GM12891 (cell line): ENCODE data around the gene NUDT7.

ENCODE experiments used
- POLR2A ChIP-seq: IDR thresholded peaks from 2 replicates; pipeline ENCODE4 v1.6.1; 2011; ENCODE audit warnings: low read depth, low read length, control low read depth
- POLR2AphosphoS5 ChIP-seq: IDR thresholded peaks from 2 replicates; pipeline ENCODE4 v1.6.1; 2011; ENCODE audit warnings: low read depth, low read length, control low read depth
- TAF1 ChIP-seq: IDR thresholded peaks from 2 replicates; pipeline ENCODE4 v1.6.1; 2011; ENCODE audit warnings: low read depth, low read length, control low read depth

GRCh38 chr16:77762262-77762661, 39.9 kb downstream of the NUDT7 start:
- TF ChIP-seq POLR2AphosphoS5 (no peak), POLR2A (no peak), TAF1 (no peak)
